PFSK-1 (cell line): ENCODE measurements around the gene SH2D7.

Experiments
- POLR2AphosphoS5 ChIP-seq: IDR thresholded peaks from 2 replicates; pipeline ENCODE4 v1.6.1; 2012; ENCODE audit warnings: low read depth, mild to moderate bottlenecking, control low read depth, low read length, moderate library complexity
- SIN3A ChIP-seq: IDR thresholded peaks from 2 replicates; pipeline ENCODE4 v1.6.1; 2012; ENCODE audit warnings: mild to moderate bottlenecking, low read length, moderate library complexity, borderline replicate concordance; ENCODE audit not compliant: insufficient read depth

DNA sequence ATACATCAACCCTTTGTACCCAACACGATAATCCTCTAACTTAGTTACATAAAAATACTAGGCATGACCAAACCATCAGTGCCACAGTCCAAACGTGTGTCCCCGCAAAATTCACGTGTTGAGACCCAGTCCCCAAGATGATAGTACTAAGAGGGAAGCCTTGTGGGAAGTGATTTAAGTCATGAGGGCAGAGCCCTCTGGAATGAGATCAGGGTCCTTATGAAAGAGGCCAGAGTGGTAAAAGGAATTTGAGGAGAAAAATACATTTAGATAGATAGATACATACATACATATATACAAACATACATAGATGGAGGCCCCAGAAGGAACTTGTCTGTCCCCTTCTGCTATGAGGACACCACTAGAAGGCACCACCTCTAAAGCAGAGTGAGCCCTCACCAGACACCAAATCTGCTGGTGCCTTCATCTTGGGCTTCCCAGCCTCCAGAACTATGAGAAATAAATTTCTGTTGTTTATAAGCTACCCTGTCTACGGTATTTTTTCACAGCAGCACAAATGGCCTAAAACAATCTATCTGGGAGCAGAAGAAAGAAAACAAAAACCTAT lies 22.8 kb upstream of the SH2D7 start:
- TF ChIP-seq SIN3A (no peak), POLR2AphosphoS5 (no peak)
